NCI-H345 treated with DMSO at 0.1 percent for 48 hours (cell line): ENCODE data around the gene KLF7.

Experiments used
- DNase-seq: peaks from one replicate; lab custom pipeline; 2025; ENCODE audit not compliant: unreplicated experiment; lab: John Stamatoyannopoulos, UW

Gene KLF7

GRCh38 chr2:207035875-207036274, 129.9 kb downstream of the KLF7 start:
- no peak for DNase-seq

GRCh38 chr2:207032490-207032889, 133.3 kb downstream of the KLF7 start:
- DNase-seq: no peak
